OCI-LY3 (cell line): Measurements from ENCODE around the gene CSDE1.

Experiments used
- H2AFZ ChIP-seq: fragments of 200-600, 300-600 bp; shearing (Covaris generic); 2 replicates; pipeline ENCODE4 v1.6.0; 2014; ENCODE audit warnings: antibody characterized with exemption, low read depth, low read length
- H3K27ac ChIP-seq: fragments of 200-600, 300-600 bp; sonication (generic); 2 replicates; pipeline ENCODE4 v1.5.1; 2014; ENCODE audit warnings: mild to moderate bottlenecking, low read length, moderate library complexity, mixed read lengths
- H3K27me3 ChIP-seq: fragments of 200-600, 300-600 bp; sonication (generic); 2 replicates; pipeline ENCODE4 v1.6.1; 2014; ENCODE audit warnings: low read depth, low read length, mixed read lengths
- H3K36me3 ChIP-seq: fragments of 200-600, 300-600 bp; sonication (generic); replicated peaks from 2 replicates; pipeline ENCODE3; 2014; ENCODE audit warnings: low read depth, low read length, mixed read lengths
- H3K4me1 ChIP-seq: fragments of 300-600, 200-600 bp; sonication (generic); 2 replicates; pipeline ENCODE4 v1.6.1; 2014; ENCODE audit warnings: low read length, mixed read lengths
- H3K4me2 ChIP-seq: fragments of 200-600, 300-600 bp; sonication (generic); 2 replicates; pipeline ENCODE4 v1.6.1; 2014; ENCODE audit warnings: low read length, mixed read lengths
- H3K4me3 ChIP-seq: fragments of 300-600, 200-600 bp; sonication (generic); 2 replicates; pipeline ENCODE4 v1.5.1; 2014; ENCODE audit warnings: antibody characterized with exemption, mild to moderate bottlenecking, low read length, moderate library complexity
- H3K79me2 ChIP-seq: fragments of 300-600, 200-600 bp; shearing (Covaris generic); 2 replicates; pipeline ENCODE4 v1.6.1; 2014; ENCODE audit warnings: mild to moderate bottlenecking, low read length, mixed read lengths
- H3K9ac ChIP-seq: fragments of 300-600, 200-600 bp; shearing (Covaris generic); 2 replicates; pipeline ENCODE4 v1.6.0; 2014; ENCODE audit warnings: mild to moderate bottlenecking, low read length, moderate library complexity
- H3K9me3 ChIP-seq: fragments of 200-600, 300-600 bp; shearing (Covaris generic); 2 replicates; pipeline ENCODE4 v1.6.1; 2014; ENCODE audit warnings: low read length, mixed read lengths; ENCODE audit not compliant: insufficient read depth
- H4K20me1 ChIP-seq: fragments of 200-600, 300-600 bp; sonication (generic); 2 replicates; pipeline ENCODE4 v1.6.1; 2016; ENCODE audit warnings: low read length, mixed read lengths; ENCODE audit not compliant: insufficient read depth
- EZH2phosphoT487 ChIP-seq: fragments of 200-600 bp; shearing (Covaris generic); IDR thresholded peaks from 2 replicates; pipeline ENCODE4 v1.6.1; 2018; ENCODE audit warnings: antibody characterized with exemption, mixed run types, low read depth
- TF ChIP-seq, protein P1 (sequence below): fragments of 200-600, 300-600 bp; sonication (generic); IDR thresholded peaks from 2 replicates; pipeline ENCODE4 v1.5.1; 2014; ENCODE audit warnings: antibody characterized with exemption, low read length, low read depth

CSDE1 gene

DNA sequence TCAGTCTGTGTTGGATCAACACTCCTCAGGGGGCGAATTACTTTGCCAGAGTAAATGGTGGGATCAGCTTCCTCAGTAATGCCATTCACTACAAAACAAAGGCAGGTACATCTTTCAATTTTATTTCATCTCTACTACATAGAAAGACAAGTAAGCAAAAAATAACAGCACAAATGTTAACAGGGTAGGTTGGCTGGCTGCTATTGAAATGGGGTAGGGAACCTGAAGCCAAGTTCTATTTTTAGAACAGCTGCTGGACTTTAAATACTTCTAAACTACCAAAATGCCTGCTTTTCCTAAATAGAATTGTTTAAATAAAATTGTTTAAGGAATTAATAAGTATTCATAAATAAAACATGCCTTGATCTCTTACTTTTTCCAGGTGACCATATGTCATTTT is 33.9 kb downstream of the CSDE1 start:
- H3K27ac ChIP-seq, result no peak overlapping the region
- no peaks in the 10 kb centered on the region; the same call in 1 of the 2 replicates for H3K79me2 ChIP-seq
- H3K9me3 ChIP-seq, result no peaks in the 10 kb centered on the region
- no peak overlapping the region for H3K4me2 ChIP-seq
- peaks cover 61% of the 10 kb centered on the region for H3K36me3 ChIP-seq
- H4K20me1 ChIP-seq, result no peaks in the 10 kb centered on the region
- no peak overlapping the region for H2AFZ ChIP-seq
- no peak overlapping the region for H3K4me3 ChIP-seq
- no peak overlapping the region for H3K9ac ChIP-seq
- TF ChIP-seq, protein P1, sequence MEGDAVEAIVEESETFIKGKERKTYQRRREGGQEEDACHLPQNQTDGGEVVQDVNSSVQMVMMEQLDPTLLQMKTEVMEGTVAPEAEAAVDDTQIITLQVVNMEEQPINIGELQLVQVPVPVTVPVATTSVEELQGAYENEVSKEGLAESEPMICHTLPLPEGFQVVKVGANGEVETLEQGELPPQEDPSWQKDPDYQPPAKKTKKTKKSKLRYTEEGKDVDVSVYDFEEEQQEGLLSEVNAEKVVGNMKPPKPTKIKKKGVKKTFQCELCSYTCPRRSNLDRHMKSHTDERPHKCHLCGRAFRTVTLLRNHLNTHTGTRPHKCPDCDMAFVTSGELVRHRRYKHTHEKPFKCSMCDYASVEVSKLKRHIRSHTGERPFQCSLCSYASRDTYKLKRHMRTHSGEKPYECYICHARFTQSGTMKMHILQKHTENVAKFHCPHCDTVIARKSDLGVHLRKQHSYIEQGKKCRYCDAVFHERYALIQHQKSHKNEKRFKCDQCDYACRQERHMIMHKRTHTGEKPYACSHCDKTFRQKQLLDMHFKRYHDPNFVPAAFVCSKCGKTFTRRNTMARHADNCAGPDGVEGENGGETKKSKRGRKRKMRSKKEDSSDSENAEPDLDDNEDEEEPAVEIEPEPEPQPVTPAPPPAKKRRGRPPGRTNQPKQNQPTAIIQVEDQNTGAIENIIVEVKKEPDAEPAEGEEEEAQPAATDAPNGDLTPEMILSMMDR, result no peak
- no peak for TF ChIP-seq EZH2phosphoT487
- no peaks in the 10 kb centered on the region for H3K27me3 ChIP-seq
- no peaks in the 10 kb centered on the region for H3K4me1 ChIP-seq

DNA sequence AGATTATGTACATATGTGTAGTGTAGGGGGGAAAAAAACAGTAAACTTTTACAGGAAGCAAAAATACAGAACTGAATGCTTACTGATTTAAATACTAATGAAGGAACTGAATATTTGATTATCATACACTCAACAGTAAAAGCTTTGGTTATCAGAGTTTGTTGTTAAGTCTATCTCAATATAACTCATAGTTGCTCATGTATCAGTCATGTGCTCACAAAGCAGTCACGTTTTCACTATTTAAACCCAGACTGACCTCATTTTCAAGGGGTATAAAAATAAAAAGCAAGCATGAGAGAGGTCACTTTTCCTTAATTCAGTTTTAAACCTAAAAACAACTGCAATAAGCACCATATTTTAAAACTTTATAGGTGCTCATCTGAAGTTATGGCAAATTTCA is 34.3 kb downstream of the CSDE1 start:
- TF ChIP-seq EZH2phosphoT487, result no peak
- TF ChIP-seq, protein P1, result no peak
- H3K36me3 ChIP-seq, result peaks cover 64% of the 10 kb centered on the region

DNA sequence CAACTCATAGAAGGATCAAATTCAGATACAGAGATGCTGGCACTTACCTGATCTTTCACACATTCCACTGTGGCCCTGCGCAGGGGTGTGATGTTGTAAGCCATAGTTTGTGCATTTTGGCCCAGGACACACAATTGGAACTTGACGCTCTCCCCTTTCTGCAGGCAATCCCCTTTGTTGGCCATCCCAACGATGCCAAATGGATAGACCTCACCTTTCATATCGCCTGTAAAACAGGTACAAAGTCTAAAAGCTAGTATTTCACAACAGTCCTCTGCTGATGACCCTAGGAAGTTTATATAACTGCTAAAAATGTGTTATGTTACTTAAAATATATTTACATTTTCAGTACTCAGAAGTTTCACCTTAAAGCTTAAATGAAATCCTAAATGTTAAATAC is 37.3 kb downstream of the CSDE1 start:
- no peak overlapping the region for H3K9ac ChIP-seq
- no peaks in the 10 kb centered on the region for H3K27me3 ChIP-seq
- no peak overlapping the region for H3K27ac ChIP-seq
- H3K9me3 ChIP-seq, result no peaks in the 10 kb centered on the region
- no peak for TF ChIP-seq EZH2phosphoT487
- TF ChIP-seq, protein P1, result no peak
- H3K4me1 ChIP-seq, result peaks cover 9% of the 10 kb centered on the region
- H3K79me2 ChIP-seq, result peaks cover 10% of the 10 kb centered on the region
- H2AFZ ChIP-seq, result no peak overlapping the region
- H3K36me3 ChIP-seq, result peaks cover 44% of the 10 kb centered on the region
- no peak overlapping the region for H3K4me2 ChIP-seq
- no peak overlapping the region for H3K4me3 ChIP-seq
- no peaks in the 10 kb centered on the region for H4K20me1 ChIP-seq

More for the DNA sequence above, 34.3 kb downstream of the CSDE1 start:
- Histone ChIP-seq H3K4me1 (no peaks in the 10 kb centered on the region), H4K20me1 (no peaks in the 10 kb centered on the region), H3K27me3 (no peaks in the 10 kb centered on the region), H3K79me2 (no peaks in the 10 kb centered on the region; the same call in 1 of the 2 replicates), H3K4me3 (no peak overlapping the region), H3K4me2 (no peak overlapping the region), H3K27ac (no peak overlapping the region), H3K9ac (no peak overlapping the region), H2AFZ (no peak overlapping the region), H3K9me3 (no peaks in the 10 kb centered on the region)

DNA sequence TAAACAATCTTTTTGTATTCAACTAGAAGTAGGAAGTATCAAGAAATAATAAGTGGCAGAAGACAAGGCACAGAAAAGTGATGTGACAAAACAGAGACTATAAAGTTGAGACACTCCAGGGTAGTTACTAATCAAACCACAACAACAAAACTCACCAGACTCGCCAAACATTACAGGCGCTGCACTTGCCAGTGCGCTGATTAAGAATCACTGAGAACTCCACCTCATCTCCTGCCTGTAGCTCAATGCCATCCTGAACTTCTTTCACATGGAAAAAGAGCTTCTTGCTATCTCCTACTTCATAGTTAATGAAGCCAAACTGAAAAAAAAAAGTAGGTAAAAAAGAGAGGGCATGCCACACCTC is 38.4 kb downstream of the CSDE1 start:
- Histone ChIP-seq H3K27me3 (no peaks in the 10 kb centered on the region), H3K36me3 (peaks cover 34% of the 10 kb centered on the region), H4K20me1 (no peaks in the 10 kb centered on the region), H3K27ac (no peak overlapping the region), H3K4me1 (peaks cover 11% of the 10 kb centered on the region), H3K9me3 (no peaks in the 10 kb centered on the region), H3K9ac (no peak overlapping the region), H3K79me2 (peaks cover 20% of the 10 kb centered on the region), H2AFZ (no peak overlapping the region), H3K4me3 (no peak overlapping the region), H3K4me2 (no peak overlapping the region)
- TF ChIP-seq EZH2phosphoT487, result no peak
- TF ChIP-seq, protein P1, result no peak
